ENCODE data around the gene JMJD1C. TPM values are rescaled to one million over a fixed set of nuclear protein-coding genes. Genes with fewer than 3 reads are reported as not detected.

Gene JMJD1C
- total RNA-seq, 1 donor from 2014 or later, result 79.0 TPM

- DNase-seq (ENCODE audit: low spot score), result no peak
Observed at GRCh38 chr10:63481815-63482421, 16.1 kb upstream of the JMJD1C start.

GRCh38 chr10:63480237-63480636 lies 14.5 kb upstream of the JMJD1C start:
- DNase-seq (ENCODE audit: low spot score), result no peak

GRCh38 chr10:63478564-63478963 lies 12.8 kb upstream of the JMJD1C start:
- DNase-seq (ENCODE audit: low spot score), result no peak

GRCh38 chr10:63477927-63478326 lies 12.2 kb upstream of the JMJD1C start:
- DNase-seq (ENCODE audit: low spot score), result no peak

GRCh38 chr10:63474488-63474887 lies 8.7 kb upstream of the JMJD1C start:
- no peak for DNase-seq (ENCODE audit: low spot score)

- no peak for DNase-seq (ENCODE audit: low spot score)
Observed at GRCh38 chr10:63470928-63471327, 5.2 kb upstream of the JMJD1C start.

- DNase-seq (ENCODE audit: low spot score), result no peak
Observed at GRCh38 chr10:63468947-63469346, 3.2 kb upstream of the JMJD1C start.

- DNase-seq (ENCODE audit: low spot score), result no peak
Observed at GRCh38 chr10:63467841-63468240, 2.1 kb upstream of the JMJD1C start.

GRCh38 chr10:63466144-63466935 lies 563 bp upstream of the JMJD1C start:
- DNase-seq (ENCODE audit: low spot score), result peak; percentile 30

GRCh38 chr10:63464402-63465292 lies 1.1 kb downstream of the JMJD1C start:
- DNase-seq (ENCODE audit: low spot score), result no peak

- DNase-seq (ENCODE audit: low spot score), result no peak
Observed at GRCh38 chr10:63462442-63462841, 3.3 kb downstream of the JMJD1C start.

- DNase-seq (ENCODE audit: low spot score), result no peak
Observed at GRCh38 chr10:63458177-63458576, 7.6 kb downstream of the JMJD1C start.

- no peak for DNase-seq (ENCODE audit: low spot score)
Observed at GRCh38 chr10:63457594-63457993, 8.2 kb downstream of the JMJD1C start.

- DNase-seq (ENCODE audit: low spot score), result no peak
Observed at GRCh38 chr10:63456437-63457210, 9.2 kb downstream of the JMJD1C start.

- DNase-seq (ENCODE audit: low spot score), result no peak
Observed at GRCh38 chr10:63455507-63455906, 10.3 kb downstream of the JMJD1C start.

GRCh38 chr10:63454631-63455030 lies 11.1 kb downstream of the JMJD1C start:
- DNase-seq (ENCODE audit: low spot score), result no peak

GRCh38 chr10:63452524-63452923 lies 13.3 kb downstream of the JMJD1C start:
- no peak for DNase-seq (ENCODE audit: low spot score)

- no peak for DNase-seq (ENCODE audit: low spot score)
Observed at GRCh38 chr10:63446716-63447440, 18.9 kb downstream of the JMJD1C start.

- no peak for DNase-seq (ENCODE audit: low spot score)
Observed at GRCh38 chr10:63441404-63441803, 24.4 kb downstream of the JMJD1C start.

GRCh38 chr10:63439607-63440006 lies 26.2 kb downstream of the JMJD1C start:
- no peak for DNase-seq (ENCODE audit: low spot score)

Data from mucosa of gallbladder (tissue), 1 donor.